SIG-M5 treated with dmso at 0.1 percent for 504 hours (cell line): ENCODE data around the gene B4GALNT4.
"Not testable (repeated sequence)": the region's sequence is repeated elsewhere in the genome, so short reads cannot be mapped to it uniquely, and the experiment has no call there.

Source experiments
- DNase-seq: peaks from one replicate; lab custom pipeline; 2025; ENCODE audit not compliant: unreplicated experiment; lab: John Stamatoyannopoulos, UW

B4GALNT4 gene

GRCh38 chr11:392102-392777 lies 22.9 kb downstream of the B4GALNT4 start:
- DNase-seq: no peak

GRCh38 chr11:393219-394033 lies 24.1 kb downstream of the B4GALNT4 start:
- no peak for DNase-seq

DNA sequence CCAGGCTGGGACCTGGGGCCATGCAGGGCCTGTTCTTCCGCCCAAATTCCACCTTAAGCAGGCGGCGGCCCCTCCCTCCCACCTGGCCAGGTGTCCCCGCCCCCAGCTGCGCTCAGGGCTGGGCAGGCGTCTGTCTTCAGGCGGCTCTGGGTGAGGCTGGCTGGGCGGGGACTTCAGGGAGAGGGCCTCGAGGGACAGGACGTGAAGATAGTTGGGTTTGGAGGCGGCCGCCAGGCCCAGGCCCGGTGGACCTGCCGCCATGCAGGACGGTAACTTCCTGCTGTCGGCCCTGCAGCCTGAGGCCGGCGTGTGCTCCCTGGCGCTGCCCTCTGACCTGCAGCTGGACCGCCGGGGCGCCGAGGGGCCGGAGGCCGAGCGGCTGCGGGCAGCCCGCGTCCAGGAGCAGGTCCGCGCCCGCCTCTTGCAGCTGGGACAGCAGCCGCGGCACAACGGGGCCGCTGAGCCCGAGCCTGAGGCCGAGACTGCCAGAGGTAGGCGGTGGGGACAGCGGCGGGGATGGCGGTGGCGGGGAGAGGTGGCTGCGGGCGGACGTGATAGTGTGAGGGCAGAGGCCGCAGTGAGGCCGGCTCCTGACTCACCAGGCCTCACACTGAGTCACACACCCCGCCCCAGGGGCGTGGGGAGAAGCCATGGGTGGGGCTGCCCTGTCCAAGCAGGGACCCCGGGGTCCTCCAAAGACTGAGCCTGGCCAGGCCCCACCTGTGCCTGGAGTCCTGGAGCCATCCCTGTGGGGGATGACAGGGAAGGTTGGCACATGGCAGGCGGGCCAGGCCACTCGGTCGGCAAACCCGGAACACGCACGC lies 24.9 kb downstream of the B4GALNT4 start, which contains the start of gene PKP3:
TSS of gene PKP3 (plus strand) at position 176 of the 824 bp plus-strand sequence. CDS start at position 260, 84 bp downstream.
- no peak for DNase-seq

GRCh38 chr11:394858-395655 lies 25.8 kb downstream of the B4GALNT4 start:
- no peak for DNase-seq

GRCh38 chr11:395866-396265 lies 26.6 kb downstream of the B4GALNT4 start:
- DNase-seq: no peak

DNA sequence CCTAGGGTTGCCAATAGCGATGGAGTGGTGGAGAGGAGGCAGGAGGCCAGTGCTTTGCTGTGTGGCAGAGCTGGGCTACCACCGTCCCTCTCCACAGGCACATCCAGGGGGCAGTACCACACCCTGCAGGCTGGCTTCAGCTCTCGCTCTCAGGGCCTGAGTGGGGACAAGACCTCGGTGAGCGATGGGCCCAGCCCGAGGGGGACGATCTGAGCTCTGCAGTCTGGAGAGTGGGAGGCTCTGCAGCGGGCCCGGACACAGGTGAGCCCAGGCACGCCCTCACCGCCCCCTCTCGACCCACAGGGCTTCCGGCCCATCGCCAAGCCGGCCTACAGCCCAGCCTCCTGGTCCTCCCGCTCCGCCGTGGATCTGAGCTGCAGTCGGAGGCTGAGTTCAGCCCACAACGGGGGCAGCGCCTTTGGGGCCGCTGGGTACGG lies 27.2 kb downstream of the B4GALNT4 start:
- no peak for DNase-seq

GRCh38 chr11:396948-397548 lies 27.7 kb downstream of the B4GALNT4 start:
- no peak for DNase-seq

GRCh38 chr11:398826-399225 lies 29.5 kb downstream of the B4GALNT4 start:
- no peak for DNase-seq

GRCh38 chr11:399731-400211 lies 30.5 kb downstream of the B4GALNT4 start:
- DNase-seq: no peak

DNA sequence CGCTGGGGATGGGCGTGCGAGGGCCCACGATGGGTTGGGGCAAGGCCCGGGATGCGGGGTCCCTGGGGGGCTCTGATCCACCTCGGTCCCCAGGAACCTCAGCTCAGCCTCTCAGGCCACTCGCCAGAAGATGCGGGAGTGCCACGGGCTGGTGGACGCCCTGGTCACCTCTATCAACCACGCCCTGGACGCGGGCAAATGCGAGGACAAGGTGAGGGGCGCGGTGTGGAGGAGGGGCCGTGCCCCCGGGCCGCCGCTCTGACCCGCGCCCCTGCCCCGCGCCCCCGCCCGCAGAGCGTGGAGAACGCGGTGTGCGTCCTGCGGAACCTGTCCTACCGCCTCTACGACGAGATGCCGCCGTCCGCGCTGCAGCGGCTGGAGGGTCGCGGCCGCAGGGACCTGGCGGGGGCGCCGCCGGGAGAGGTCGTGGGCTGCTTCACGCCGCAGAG lies 31.0 kb downstream of the B4GALNT4 start:
- DNase-seq: no peak

- DNase-seq: not testable (repeated sequence)
These were observed 31.9 kb downstream of the B4GALNT4 start for GRCh38 chr11:401196-401595.

DNA sequence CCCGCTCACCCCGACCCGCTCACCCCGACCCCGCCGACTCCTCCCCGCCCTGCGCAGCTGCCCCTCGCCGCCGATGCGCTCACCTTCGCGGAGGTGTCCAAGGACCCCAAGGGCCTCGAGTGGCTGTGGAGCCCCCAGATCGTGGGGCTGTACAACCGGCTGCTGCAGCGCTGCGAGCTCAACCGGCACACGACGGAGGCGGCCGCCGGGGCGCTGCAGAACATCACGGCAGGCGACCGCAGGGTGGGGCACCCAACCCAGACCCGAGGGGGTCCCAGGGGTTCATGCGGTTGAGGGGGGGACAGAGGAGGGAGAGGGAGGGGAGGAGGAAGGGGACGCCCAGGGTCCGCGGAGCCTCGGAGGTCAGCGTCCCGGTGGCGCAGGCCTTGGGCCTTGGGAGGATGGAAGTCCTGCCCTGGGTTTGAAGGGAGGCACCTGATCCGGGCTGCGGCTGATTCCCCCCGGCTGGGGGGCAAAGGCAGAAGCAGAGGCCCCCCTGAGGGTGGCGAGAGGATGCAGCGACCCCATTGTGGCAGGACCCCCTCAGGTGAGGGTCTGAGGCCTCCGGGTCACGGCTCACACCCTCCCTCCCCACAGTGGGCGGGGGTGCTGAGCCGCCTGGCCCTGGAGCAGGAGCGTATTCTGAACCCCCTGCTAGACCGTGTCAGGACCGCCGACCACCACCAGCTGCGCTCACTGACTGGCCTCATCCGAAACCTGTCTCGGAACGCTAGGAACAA lies 33.9 kb downstream of the B4GALNT4 start:
- DNase-seq: no peak

- no peak for DNase-seq
These were observed 34.6 kb downstream of the B4GALNT4 start for GRCh38 chr11:403761-404431.

DNA sequence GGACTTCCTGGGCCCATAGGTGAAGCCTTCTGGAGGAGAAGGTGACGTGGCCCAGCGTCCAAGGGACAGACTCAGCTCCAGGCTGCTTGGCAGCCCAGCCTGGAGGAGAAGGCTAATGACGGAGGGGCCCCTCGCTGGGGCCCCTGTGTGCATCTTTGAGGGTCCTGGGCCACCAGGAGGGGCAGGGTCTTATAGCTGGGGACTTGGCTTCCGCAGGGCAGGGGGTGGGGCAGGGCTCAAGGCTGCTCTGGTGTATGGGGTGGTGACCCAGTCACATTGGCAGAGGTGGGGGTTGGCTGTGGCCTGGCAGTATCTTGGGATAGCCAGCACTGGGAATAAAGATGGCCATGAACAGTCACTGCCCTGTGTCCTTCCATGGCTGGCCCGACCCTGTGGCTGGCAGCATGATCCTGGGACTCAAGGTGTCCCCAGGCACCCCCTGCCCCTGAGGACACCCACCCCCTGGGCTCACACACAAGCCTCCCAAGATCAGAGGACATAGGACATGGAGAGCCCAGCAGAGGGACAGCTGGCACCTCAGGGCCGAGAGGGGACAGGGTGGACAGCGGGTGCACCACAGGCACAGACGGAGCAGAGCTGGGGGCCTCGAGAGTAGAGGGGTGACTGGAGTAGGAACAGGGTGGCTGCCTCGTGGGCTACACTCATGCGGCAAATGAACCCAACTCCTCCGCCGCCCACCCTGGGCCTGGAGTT lies 35.4 kb downstream of the B4GALNT4 start:
- DNase-seq: no peak

GRCh38 chr11:405323-405953 lies 36.1 kb downstream of the B4GALNT4 start:
- DNase-seq: no peak

- no peak for DNase-seq
These were observed 36.9 kb downstream of the B4GALNT4 start for GRCh38 chr11:405954-406795.
